H1 (cell line): ENCODE data around the gene FRMPD4. TPM values are rescaled to one million over a fixed set of nuclear protein-coding genes. Genes with fewer than 3 reads are reported as not detected.

Experiments
- TAF1 ChIP-seq: IDR thresholded peaks from 2 replicates; pipeline ENCODE4 v1.6.1; 2011; ENCODE audit warnings: mild to moderate bottlenecking, low read depth, low read length
- polyA plus RNA-seq, 7 experiments: library from polyadenylated mRNA; depleted of rRNA in 3 of 7; stranded (reverse) in 5 of 7; unstranded in 2 of 7; fragments of >200 nt in 5 of 7; fragments of 200-250 nt in 2 of 7; gene quantifications; 1 replicate in 5 of 7; 2 replicates in 1 of 7; 4 replicates in 1 of 7; pipeline versions ENCODE4 v1.2.1 to v1.2.3, GENCODE V29; 2011 to 2013; ENCODE audit warnings: missing spikeins in 2 of 7, mixed read lengths in 2 of 7
- total RNA-seq: library from RNA; stranded (reverse); fragmentation: NEBNext Ultra II Directional; extraction: Animal tissue kit (Norgen Biotek cat#: 25700); gene quantifications from 2 replicates; pipeline ENCODE4 v1.2.1, GENCODE V29; 2021
- TF ChIP-seq, protein P1 (sequence below): IDR thresholded peaks from 2 replicates; pipeline ENCODE4 v1.6.1; 2011; ENCODE audit warnings: low read length, improper control_type of control experiment

Gene FRMPD4
- total and polyA plus RNA-seq, 2 of the 8 experiments (the other 6 are each of a cell fraction or from before 2014, with no cell fraction given), result 0.02 to 0.37 TPM

DNA sequence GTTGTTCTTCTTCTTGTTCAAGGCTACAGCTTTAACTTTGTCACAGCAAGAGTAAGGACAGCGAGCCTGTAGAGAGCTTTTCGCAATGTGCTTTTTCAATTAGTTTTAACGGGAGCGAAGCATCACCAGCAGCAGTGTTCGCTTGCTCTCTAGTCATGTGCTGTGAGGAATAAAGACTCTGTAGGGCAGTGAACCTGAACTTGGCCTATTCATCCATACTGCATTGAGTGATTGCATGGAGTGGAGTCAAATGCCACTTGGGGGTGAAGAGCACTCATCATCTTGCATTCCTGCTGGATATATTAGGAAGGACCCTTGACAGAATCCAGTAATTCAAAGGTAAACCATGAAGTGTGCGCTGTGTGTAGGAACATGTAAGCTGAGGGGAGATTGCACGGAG lies 240.0 kb downstream of the FRMPD4 start (continued):
- TF ChIP-seq, protein P1, sequence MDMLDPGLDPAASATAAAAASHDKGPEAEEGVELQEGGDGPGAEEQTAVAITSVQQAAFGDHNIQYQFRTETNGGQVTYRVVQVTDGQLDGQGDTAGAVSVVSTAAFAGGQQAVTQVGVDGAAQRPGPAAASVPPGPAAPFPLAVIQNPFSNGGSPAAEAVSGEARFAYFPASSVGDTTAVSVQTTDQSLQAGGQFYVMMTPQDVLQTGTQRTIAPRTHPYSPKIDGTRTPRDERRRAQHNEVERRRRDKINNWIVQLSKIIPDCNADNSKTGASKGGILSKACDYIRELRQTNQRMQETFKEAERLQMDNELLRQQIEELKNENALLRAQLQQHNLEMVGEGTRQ, result no peak
- TF ChIP-seq TAF1, result no peak
